Stimulated activated CD4-positive, alpha-beta T cell treated with anti-CD3 and anti-CD28 coated beads, Interleukin-1b, Interleukin-23, amount 100 ng/mL, for 24 hours (primary cell): ENCODE data around the gene RBM19.

Source experiments
- DNase-seq, 4 experiments: peaks; one replicate each; pipeline ENCODE4 v3.0.0-alpha.2; 2020; ENCODE audit warnings: low read depth in 4 of 4, low spot score in 1 of 4

Gene RBM19

DNA sequence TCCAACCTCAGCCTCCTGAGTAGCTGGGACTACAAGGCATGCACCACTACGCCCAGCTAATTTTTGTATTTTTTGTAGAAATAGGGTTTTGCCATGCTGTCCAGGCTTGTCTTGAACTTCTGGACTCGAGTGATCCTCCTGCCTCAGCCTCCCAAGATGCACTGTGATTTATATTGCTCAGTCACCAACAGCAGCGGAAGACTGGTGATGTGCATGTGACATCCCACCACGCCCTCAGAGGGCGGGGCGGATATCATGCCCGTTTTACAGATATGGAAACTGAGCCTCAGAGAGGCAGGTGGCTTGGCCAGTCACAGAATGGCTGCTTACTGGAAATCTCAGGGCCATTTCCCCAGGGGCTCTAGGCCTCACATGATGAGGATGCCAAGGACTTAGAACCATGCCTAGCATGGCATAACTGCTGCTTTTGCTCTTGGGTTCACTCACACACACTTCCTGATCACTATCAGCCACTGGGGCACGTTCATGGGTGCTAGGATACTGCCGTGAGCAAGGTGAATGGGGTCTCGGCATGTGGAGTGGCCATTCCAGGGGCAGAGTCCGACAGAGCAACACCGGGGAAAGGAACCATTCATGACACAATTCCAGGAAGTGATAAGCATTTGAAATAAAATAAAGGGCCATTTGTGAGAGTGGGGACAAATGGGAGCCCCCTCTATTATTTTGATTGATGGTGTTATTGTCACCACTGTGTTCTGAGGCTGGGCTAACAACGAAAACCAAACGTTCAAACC, 31.9 kb downstream of the RBM19 start:
- no peak for DNase-seq

DNA sequence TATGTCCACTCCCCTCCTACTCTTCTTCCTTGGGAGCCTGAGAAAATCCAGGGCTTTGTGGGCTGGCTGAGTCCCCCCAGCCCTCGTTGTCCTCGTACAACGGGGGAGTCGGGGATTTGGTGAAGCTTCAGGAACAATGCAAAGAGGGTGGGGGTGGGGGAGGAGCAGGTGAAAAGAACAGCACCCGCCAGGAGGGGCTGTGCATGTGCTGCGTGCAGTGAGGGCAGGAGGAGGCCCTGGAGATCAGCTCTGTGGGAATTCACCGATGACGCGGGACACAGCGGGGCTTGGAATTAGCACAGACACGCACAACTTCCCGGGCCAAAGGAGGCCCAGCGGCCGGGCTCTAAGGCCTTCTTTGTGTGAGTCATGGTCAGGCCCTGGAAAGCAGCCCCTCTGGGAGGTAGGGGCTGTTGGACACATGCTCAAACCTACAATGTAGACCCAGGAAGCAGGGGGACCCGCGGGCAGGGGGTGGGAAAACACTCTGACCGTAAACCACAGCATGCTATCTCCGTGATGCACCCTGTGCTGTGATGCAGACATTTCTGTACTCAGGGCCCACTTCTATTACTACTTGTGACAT, 32.8 kb downstream of the RBM19 start:
- DNase-seq: no peak

DNA sequence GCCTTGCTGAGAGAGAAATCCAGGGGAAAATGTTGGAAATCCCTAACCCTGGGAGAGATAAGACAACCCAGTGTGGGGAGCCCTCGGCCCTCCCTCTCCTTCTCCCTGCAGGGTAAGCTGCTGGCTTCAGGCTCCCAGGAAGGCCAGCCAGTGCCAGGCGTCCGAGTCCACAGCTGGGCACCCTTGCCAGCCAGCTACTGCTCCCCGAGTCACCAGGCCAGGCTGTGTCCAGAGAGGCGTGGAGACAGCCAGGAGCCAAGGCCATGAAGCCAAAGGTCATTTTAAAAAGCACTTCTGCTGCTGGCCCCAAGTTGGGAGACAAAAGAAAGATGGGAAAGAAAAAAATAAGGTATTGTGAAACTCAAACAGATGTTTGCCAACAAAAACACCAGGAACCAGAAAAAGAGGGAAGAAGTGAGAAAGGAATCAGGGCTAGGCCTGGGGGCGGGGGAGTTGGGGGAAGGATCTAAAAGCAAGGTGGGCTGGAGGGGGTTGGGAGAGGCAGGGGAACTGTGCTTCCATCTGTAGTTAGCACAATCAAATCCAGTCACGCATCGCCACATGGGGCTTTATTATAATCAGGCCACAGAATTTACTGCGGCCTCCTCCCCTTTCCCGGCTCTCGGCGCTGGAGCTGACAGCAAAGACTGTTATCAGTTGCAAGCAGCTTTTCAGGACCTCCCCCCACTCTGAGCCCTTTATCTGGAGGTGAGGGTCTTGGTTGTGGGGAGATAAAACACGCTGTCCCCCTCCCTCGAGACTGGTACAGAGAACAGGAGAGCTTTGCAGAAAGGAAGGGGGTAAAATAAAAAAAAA, 33.5 kb downstream of the RBM19 start:
- no peak for DNase-seq

DNA sequence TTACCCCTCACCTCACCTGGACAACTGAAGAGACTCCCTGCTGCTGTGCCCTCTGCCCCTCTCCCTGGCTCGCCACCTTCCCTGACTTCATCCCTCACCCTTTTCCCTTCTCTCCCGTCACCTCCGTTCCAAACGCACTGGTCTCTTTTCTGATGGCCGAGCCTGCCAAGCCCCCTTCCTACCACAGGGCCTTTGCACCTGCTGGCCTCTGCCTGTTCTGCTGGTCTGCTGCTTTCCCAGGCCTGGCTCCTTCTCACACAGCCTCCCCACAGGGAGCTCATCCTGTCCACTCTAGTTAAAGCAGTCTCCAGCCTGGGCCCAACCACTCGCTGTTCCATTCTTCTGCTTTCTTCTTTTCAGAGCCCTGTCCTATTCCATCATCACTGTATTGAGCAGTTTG, 34.6 kb downstream of the RBM19 start:
- DNase-seq: no peak

DNA sequence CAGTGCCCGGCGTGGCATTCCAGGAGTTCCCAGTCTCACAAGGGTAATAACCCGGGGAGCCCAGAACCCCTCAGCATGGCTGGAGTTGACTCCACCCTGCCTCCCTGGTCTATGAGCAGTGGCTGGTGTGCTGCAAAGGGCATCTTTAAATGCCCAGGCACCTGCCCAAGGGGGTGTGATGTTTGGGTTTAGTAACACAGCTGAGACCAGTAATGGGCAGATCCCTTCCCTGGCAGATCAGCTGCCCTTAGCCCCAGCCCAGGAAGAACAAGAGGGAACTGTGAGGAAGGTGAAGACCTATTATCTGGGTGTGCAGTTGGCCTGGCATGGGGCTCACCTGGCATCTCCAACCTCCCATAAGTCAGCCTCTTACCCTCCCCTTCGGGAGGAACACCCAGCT, 35.9 kb downstream of the RBM19 start:
- DNase-seq: no peak

DNA sequence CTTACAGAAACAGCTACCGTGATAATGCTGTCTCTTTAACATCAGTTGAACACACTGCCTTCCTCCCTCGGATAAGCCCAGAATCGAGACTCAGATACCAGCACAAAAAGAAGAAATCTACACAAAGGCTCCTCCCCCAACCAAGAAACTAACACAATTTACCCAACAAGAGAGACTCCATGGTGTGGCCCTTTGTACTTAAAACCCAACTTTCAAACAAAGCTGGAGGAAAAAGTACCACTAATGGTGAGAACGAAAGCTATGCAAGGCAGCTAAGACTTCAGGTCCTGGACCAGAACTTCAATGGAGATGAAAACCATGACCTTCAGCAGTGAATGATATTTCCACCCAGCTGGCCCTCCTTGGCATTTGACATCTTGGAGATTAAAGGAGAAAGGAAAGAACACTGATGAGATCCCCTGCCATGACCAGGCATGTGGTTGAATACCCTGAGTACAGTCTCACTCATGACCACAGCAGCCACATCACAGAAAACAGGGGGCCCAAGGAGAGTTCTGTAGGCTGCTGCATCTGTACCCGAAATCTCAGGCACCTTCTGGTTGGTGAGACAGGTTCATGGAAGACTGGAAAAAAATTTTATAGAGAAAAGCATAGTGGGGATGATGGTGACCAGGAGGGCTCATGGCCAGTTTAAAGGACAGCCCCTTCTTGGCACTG, 36.7 kb downstream of the RBM19 start:
- no peak for DNase-seq

DNA sequence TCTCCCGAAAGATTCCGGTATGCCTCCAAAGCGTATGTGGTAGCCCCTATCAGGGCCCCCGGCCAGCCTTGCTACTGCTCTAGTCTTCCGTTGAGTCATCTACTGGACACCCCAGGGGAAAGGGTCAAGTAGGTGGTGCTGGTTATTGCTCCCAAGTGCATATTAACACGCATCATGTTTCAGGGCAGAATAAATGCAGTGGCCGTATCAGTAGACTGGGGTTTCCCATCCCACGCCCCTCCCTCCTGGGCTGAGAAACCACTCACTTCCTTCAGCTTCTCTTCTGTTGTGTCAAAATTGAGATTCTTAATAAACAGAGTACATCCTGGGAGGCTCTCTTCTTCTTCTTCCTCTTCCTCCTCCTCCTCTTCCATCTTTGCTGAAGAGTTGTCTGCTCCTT, 39.3 kb downstream of the RBM19 start:
- DNase-seq: no peak

DNA sequence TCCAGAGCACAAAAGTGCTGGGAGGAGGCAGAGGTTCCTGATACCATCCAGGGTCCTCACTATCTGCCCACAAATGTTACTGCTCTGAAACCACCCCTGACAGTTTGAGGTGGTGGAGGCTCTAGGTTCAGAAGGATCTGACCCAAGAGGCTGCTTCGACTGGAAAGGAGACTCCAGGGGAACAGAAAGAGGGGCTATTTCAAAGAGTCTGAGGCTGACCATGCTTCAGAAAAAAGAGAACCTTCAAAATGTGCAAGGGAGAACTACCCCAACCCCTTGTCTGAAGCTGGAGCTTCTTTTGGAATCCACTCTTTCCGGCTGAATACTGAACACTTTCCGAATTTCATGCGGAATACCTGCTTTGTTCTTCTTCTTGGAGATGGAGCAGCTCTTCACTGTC, 41.8 kb downstream of the RBM19 start:
- no peak for DNase-seq

DNA sequence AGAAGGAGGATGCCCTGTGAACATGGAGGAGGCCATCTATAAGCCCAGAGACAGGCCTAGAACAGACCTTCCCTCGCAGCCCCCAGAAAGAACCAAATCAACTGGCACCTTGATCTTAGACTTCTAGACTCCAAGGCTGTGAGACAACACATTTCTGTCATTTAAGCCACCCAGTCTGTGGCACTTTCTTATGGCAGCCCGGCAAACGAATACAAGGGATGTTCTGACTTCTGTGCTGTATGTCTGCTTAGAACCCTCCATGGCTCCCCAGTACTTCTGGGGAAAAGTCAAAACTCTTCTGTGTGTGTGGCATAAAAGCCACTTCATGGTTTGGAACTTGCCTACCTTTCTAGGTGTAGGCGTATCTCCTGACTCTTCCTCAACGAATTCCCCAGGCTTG, 42.9 kb downstream of the RBM19 start:
- DNase-seq: no peak

DNA sequence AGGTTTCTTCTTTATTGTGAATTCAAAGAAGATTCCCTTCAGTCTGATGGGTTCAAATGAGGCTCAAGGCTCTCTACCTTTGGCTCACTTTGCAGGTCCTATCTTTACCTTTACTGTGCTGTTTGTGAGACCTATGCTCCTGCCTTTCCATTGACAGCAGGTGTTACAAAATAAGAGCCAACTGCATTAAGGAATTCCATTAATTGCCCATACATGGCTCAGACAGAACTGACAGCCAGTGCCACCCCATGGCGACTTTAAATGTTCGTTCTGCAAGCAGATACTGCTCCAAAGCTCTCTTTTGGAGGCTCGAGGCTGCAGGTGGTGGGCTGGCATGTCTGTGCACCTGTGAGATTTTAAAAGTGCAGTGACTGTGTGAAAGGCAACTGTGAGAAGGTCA, 44.7 kb downstream of the RBM19 start:
- DNase-seq: no peak

DNA sequence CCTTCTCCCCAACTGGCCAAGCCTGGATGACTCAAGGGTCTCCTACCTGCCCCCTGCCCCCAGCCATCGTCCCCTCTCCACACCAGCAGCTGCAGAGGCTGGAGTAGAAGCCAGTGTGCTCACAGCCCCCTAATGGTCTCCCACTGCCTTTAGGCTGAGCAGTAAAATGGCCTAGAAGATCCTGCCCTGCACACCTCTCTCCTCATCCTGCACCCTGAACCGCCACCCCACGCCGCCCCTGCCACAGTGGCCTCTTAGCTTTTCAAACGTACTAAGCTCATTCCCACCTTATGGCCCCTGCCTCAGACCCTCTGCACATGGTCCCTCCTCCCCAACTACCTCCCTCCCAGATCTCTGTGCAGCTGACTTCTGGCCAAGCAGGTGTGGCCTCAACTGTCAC, 46.3 kb downstream of the RBM19 start:
- no peak for DNase-seq

DNA sequence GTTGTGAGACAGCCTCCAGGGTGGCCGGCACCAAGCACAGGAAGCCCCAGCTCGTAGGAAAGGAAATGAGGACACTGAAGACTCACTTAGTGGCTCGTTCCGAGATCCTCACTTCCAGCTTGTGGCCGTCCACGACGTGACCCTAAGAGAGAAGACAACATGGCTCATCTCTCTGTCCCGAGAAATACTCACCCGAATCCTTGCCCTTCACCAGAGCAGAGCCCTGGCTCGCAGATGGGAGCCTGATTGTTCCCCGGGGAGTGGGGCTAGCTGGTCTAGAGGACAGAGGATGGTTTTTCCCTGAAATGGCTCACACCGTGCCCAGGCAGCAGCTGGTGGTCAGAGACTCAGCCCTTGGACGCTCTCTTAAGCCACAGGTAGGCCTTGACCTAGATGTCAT, 47.8 kb downstream of the RBM19 start:
- DNase-seq: no peak

DNA sequence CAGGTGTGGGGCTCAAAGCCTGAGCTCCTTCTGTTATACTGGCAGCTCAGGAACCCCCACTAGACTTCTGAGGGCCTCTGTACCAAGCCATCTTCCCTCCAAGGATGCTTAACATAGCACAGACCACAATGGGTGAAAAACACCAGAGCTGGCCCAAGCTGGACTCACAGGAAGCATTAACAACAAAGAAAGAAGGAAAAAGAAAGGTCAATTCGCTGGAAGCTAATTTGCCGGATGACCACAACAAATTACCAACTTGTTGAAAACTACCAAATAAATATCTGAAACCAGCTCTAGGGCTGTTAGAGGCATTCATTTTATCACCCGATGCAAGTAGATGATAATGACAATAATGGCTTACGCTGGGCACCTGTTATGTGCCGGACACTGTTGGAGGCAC, 48.7 kb downstream of the RBM19 start:
- DNase-seq: no peak

DNA sequence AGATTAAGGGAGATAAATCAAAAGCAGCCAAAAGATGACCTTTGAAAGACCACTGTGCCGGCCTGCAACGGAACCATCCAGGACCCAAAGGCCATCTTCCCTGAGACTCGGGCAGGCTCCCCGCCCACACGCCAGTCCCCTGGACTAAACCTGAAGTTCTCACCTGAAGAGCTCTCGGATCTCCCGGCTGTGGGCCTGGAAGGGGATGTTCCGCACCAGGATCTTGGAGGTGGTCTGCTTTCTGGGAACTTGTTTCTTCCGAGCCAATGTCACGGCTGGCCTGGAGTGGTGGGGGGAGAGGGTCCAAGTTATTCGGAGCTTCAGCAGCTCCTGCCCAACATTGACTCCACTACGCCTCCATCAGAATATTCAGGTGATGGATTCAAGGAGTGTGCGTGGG, 51.3 kb downstream of the RBM19 start:
- no peak for DNase-seq

DNA sequence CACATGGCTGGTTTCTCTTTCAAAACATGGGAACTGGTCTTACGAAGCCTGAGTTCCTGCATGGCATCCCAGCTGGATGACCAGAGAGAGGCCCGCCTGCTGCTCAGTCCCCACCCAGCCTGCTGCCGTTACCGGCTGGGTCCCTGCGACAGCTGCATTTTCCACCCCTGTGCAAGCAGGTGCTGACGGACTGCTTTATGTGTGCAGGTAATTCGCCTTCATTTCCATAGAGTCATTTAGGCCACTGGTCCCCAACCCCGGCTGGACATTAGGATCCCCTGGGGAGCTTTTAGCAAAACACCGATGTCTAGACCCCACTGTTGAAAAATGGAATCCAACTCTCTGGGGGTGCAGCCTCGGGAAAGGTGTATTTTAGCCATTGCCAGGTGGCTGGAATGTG, 51.9 kb downstream of the RBM19 start:
- DNase-seq: no peak

DNA sequence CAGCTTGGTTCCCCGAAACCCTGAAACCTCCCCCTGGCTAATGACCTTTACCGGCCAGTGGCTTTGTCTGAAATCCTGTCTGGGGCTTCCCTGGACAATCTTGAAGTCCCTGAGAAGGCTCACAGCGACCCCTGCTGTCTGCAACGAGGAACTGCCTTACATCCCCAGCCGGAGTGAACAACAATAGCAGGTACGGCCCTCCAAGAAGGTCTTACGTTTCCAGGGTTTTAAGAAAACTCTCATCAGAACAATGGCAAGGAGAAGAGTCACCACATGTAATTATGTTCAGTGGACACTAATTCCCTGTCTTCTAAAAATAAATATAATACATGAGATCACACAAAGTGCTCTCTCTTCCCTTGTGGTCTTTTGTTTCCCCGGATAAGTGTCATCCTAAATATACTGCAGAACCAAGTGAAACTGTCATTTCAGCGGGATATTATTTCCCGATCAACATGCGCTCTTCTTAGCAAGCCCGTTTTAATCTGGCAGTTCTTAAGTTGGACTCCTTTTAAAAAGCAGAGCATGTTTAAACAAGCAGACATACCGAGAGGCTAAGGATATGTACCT, 53.3 kb downstream of the RBM19 start:
- peak; percentile 11 to 40 (median 16) for DNase-seq

DNA sequence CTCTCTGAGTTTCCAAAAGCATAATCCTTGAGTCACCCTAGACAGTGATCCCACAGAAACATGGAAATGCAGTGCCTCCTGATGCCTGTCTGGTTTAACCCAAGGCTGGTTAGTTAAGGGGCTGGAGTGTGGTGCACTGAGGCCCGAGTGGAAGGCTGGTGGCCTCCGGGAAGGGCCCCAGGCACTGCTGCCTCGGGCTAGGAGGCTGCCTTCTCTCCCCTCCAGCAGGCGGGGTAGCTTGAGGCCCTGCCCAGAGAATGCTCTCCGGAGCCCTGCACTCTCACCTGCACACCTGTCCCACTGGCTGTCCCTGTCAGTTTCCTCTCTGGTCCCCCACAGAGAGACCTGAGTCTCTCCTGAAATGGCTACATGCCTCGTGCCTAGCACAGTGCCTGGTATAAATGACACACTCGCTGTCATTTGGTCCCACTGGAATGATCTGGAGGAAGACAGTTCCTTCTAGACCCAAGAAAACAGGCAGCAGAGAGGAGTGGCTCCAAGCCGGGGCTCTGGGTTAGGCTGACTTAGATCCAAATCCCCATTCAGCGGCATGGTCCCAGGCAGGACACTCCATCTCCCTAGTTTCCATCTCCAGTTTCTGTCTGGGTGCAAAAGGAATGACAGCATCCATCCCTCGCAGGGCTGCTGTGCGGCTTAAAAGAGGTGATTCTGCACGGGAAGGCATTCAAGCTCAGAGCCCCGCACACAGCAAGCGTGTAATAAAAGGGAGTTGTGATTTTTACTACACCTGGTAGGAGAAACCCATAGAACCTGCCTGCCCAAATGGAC, 54.0 kb downstream of the RBM19 start:
- DNase-seq: no peak

DNA sequence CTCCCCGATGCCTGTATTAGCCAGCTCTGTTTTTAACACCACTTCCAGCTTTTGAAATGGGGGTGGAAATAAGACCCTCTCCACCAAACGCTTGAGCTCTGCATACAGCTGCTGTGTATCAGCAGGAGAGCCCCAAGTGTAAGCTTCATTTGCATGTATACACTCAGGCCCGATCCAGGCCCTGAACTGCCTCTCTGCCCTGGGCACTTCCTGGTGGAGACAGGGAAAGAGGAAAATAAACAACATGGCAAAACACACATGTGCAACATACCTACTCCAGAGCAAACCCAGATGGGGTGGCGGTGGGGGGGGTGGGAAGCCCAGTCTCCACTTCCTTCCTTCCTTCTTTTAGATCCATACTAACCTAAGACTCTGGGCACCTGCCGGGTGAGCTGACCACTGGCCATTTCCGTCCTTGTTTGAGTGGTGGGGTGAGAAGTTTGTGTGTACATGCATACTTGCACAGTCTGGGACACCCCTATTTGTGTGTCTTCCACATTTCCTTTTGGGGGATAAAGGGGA, 55.3 kb downstream of the RBM19 start:
- no peak for DNase-seq

DNA sequence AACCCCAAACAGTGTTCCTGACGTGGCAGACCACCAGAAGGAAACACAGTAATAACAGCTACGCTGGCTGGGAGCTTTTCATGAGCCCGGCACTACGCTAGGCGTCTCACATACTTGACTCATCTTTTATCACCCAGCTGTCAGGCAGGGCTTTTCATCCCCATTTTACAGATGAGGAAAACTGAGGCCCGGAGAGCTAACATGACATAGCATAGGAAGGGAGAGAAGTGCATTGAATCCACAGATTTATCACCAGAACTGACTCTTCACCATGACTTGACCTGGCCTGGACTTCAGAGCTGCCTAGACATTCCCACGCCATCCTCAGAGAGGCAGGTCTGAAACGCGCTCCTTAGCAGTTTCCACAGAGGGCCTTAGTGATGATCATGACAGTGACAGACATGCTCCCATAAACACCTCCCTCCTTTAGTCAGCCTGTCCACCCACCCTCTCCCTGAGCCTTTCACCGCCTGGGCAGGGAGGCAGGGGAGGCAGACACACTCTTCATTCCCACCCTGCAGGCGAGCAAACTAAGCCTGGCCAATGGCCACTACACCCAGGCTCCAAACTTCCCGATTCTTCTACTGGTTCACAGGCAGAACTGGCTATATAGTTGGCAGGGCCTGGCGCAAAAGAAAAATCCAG, 56.2 kb downstream of the RBM19 start:
- no peak for DNase-seq

DNA sequence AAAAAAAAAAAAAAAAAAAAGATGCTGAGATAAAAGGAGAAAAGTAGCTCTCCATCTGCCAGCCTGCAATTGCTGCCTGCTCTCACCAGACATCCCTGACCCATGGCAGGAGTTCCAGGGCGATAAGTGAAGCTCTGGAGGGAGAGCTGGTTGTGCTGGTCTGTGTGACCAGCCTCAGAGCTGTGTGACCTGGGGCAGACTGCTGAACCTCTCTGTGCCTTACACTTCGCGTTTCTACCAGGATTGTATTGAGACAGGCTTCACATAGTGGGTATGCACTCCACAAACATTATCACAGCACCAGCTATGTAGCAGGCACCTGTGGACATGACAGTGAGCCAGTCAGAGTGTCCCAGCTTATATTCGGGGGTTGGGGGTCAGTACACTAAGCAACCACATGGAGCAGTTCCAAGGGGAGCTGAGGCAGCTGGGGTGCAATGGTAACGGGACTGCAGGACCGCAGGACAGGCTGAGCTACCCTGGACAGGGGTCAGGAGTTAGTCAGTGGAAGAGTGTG, 57.5 kb downstream of the RBM19 start:
- DNase-seq: no peak
